Neural crest cell (in vitro differentiated cells): ENCODE results near the gene TPM2. TPM values are rescaled to one million over a fixed set of nuclear protein-coding genes. Genes with fewer than 3 reads are reported as not detected.
"Not testable (repeated sequence)": the region's sequence is repeated elsewhere in the genome, so short reads cannot be mapped to it uniquely, and the experiment has no call there.

ENCODE experiments used
- DNase-seq: peaks from one replicate; pipeline ENCODE4 v3.0.0; 2021; ENCODE audit warnings: low read depth, mixed read lengths, low spot score
- H3K27ac Mint-ChIP-seq: one replicate; pipeline ENCODE4 v1.8.0; 2021; ENCODE audit warnings: mild to moderate bottlenecking, mixed read lengths; ENCODE audit not compliant: unreplicated experiment
- H3K27me3 Mint-ChIP-seq: 2 replicates; pipeline ENCODE4 v1.8.0; 2021; ENCODE audit warnings: low read depth, mild to moderate bottlenecking, mixed read lengths
- H3K36me3 Mint-ChIP-seq: 2 replicates; pipeline ENCODE4 v1.8.0; 2021; ENCODE audit warnings: low read depth, mild to moderate bottlenecking, mixed read lengths
- H3K4me1 Mint-ChIP-seq: 2 replicates; pipeline ENCODE4 v1.8.0; 2021; ENCODE audit warnings: mixed read lengths
- H3K4me3 Mint-ChIP-seq: one replicate; pipeline ENCODE4 v1.8.0; 2021; ENCODE audit warnings: mild to moderate bottlenecking, mixed read lengths
- H3K9me3 Mint-ChIP-seq: 2 replicates; pipeline ENCODE4 v1.8.0; 2021; ENCODE audit warnings: mixed read lengths
- CTCF ChIP-seq: fragments of 200-600 bp; sonication (generic); conservative IDR thresholded peaks from 2 replicates; pipeline ENCODE4 v1.5.0; 2021; ENCODE audit warnings: antibody characterized with exemption, mild to moderate bottlenecking
- total RNA-seq: library from RNA; stranded (reverse); gene quantifications from 2 replicates; pipeline ENCODE4 v1.2.1, GENCODE V29; 2021

TPM2 gene
- total RNA-seq, 1 donor from 2014 or later, result 159 TPM

- peaks cover 7% of the 10 kb centered on the region for H3K27me3 Mint-ChIP-seq
- H3K4me3 Mint-ChIP-seq, result peak overlapping the region; percentile 12
- no peak overlapping the region for H3K27ac Mint-ChIP-seq
- no peaks in the 10 kb centered on the region for H3K36me3 Mint-ChIP-seq
- TF ChIP-seq CTCF, result no peak
- no peak for DNase-seq
- no peaks in the 10 kb centered on the region for H3K9me3 Mint-ChIP-seq
- H3K4me1 Mint-ChIP-seq, result peaks cover 26% of the 10 kb centered on the region
Measured at GRCh38 chr9:35649431-35650340, 40.0 kb downstream of the TPM2 start.

- Mint-ChIP-seq H3K9me3 (no peaks in the 10 kb centered on the region), H3K27ac (peak overlapping the region; percentile 54), H3K36me3 (peaks cover under 1% of the 10 kb centered on the region), H3K4me3 (peak overlapping the region; percentile 96), H3K27me3 (peaks cover 7% of the 10 kb centered on the region), H3K4me1 (peaks cover 26% of the 10 kb centered on the region)
- TF ChIP-seq CTCF, result peak; percentile 89
- peak; percentile 92 for DNase-seq
Measured at GRCh38 chr9:35646533-35647265, 43.0 kb downstream of the TPM2 start.

- H3K27ac Mint-ChIP-seq, result peak overlapping the region; percentile 54
- H3K4me3 Mint-ChIP-seq, result peak overlapping the region; percentile 96
- peaks cover 5% of the 10 kb centered on the region for H3K36me3 Mint-ChIP-seq
Measured at GRCh38 chr9:35646153-35646532, 43.6 kb downstream of the TPM2 start.

GRCh38 chr9:35645736-35646135, 44.0 kb downstream of the TPM2 start:
- peak overlapping the region; percentile 96 for H3K4me3 Mint-ChIP-seq
- H3K27ac Mint-ChIP-seq, H3K9me3 Mint-ChIP-seq, H3K27me3 Mint-ChIP-seq, H3K36me3 Mint-ChIP-seq, DNase-seq: not testable (repeated sequence)
- H3K4me1 Mint-ChIP-seq, result peaks cover 26% of the 10 kb centered on the region

More at GRCh38 chr9:35646153-35646532, 43.6 kb downstream of the TPM2 start:
- Mint-ChIP-seq H3K9me3 (no peaks in the 10 kb centered on the region), H3K4me1 (peaks cover 26% of the 10 kb centered on the region), H3K27me3 (peaks cover 5% of the 10 kb centered on the region)
- DNase-seq, result peak; percentile 21
- no peak for TF ChIP-seq CTCF

GRCh38 chr9:35643046-35643445, 46.7 kb downstream of the TPM2 start:
- no peak for TF ChIP-seq CTCF
- H3K9me3 Mint-ChIP-seq, result no peaks in the 10 kb centered on the region
- H3K27me3 Mint-ChIP-seq, result peaks cover 2% of the 10 kb centered on the region
- H3K4me1 Mint-ChIP-seq, result peaks cover 17% of the 10 kb centered on the region
- no peak for DNase-seq
- no peak overlapping the region for H3K27ac Mint-ChIP-seq
- peak overlapping the region; percentile 23 for H3K4me3 Mint-ChIP-seq
- peaks cover 12% of the 10 kb centered on the region for H3K36me3 Mint-ChIP-seq

- not testable (repeated sequence) for H3K4me3 Mint-ChIP-seq, DNase-seq, H3K4me1 Mint-ChIP-seq, H3K27me3 Mint-ChIP-seq, H3K9me3 Mint-ChIP-seq, H3K27ac Mint-ChIP-seq
- H3K36me3 Mint-ChIP-seq, result peaks cover 12% of the 10 kb centered on the region
Measured at GRCh38 chr9:35641478-35641877, 48.2 kb downstream of the TPM2 start.

- DNase-seq, H3K4me3 Mint-ChIP-seq, H3K27ac Mint-ChIP-seq, H3K9me3 Mint-ChIP-seq, H3K27me3 Mint-ChIP-seq, H3K4me1 Mint-ChIP-seq: not testable (repeated sequence)
- H3K36me3 Mint-ChIP-seq, result peaks cover 12% of the 10 kb centered on the region
Measured at GRCh38 chr9:35640431-35640830, 49.3 kb downstream of the TPM2 start.
